Measurements from ENCODE around the gene MTFR1L.

The MTFR1L gene

GRCh38 chr1:25819491-25820246 is at the start of gene MTFR1L:
MTFR1L (plus strand) TSS chr1:25819954; CDS start chr1:25823105, 3,151 bp downstream.
- DNase-seq: peak; percentile 77

DNA sequence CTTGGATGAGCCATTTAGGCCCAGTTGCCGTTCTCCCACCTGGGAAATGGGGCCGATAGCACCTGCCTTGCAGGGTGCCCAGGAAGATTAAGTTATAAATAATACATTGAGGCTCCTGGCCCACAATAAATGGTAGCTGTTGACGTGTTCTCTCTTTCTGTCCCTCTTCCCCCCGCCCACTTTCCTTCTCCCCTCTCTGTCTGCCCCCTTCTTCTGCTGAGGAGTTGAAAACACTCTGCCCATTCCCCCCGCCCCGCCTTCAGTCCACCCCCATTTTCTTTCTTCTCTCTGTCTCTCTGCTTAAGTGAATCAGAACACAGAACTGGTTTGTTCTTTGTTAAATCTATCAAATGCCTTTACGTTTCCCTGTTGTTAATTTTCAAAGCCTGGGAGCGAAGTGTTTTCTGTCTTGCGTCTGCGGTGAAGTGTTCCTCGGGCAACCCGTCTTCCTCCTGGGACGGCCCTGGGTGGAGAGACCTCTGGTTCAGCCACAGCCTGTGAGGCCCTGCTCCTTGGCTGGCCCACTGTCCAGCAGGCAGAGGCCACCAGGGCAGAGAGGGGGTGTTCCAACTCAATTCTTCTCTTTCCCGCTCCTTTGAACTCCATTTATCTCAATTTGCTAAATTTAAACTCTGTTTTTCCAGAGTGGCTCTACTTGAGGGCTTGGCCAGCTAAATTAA is 49.1 kb upstream of the MTFR1L start:
- DNase-seq: no peak

- DNase-seq: no peak
Measured at GRCh38 chr1:25771221-25772114, 48.3 kb upstream of the MTFR1L start.

DNA sequence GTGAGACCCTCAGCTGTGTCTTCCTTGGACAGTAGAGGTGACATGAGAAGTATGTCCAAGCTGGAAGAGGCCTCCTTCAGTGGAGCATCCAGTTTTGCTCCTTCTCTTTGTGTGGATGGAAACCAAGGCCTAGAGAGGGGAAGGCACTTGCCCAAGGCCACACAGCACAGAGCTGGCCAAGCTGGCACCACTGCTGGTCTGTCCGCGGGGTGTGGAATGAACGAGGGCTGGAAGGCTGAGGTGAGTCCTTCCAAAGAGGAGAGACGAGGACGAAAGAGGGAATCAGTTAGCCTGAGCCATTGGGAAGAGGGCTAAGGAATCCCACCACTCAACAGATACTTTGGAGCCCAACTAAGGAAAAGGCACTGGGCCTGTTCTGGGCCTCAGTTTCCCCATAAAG is 47.6 kb upstream of the MTFR1L start:
- no peak for DNase-seq

DNA sequence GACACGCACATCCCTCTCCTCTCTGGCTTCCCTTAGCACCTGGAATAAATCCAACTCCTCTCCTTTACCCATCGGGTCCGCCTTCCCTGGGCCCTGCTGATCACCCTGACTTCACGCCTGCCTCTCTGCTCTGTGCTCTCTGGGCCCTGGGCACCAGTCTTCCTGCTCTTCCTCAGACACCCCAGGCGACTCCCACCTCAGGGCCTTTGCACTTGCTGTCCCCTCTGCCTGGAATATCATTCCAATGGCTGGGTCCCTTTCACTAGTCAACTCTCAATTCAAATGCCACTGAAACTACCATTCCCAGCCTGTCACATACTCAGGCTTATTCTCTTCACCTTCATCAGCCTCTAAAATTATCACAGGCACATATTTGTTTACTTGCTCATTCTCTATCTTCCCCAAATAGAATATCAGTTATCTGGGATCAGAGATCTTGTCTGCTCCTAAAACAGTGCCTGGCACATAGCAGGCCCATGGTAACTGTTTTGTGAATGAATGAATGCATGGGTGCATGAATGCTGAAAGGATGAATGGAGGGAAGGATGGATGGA is 47.0 kb upstream of the MTFR1L start:
- no peak for DNase-seq

DNA sequence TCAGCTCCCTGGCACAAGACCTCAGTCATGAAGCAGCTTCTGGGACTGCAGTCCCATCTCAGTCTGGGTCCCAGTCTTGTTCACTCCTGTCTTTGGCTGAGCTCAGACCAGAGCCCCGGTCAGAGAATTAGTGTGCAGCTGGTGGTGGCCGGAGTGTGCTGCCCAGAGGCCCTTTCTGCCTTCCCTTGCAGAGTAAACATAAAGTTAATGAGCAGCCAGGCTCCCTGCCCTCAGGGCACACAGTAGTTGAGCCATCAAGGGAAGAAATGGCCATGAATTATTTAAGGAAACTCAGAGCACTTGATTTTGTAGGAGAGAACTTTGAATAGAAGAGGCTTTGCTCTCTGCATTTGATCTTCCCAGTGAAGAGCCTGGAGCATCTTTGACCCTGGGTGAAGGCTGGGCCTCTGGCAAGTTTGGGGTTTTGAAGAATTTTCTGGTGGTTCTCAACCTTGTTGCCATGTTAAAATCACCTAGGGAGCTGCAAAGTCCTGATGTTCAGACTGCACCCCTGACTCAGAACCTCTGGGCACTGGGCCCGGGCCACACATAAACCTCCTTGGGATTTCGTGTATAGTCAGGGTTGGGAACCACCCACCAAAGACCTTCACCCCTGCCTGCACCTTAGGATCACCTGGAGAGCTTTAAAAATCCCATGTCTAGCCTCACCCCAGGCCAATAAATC is 46.2 kb upstream of the MTFR1L start:
- DNase-seq: no peak

DNA sequence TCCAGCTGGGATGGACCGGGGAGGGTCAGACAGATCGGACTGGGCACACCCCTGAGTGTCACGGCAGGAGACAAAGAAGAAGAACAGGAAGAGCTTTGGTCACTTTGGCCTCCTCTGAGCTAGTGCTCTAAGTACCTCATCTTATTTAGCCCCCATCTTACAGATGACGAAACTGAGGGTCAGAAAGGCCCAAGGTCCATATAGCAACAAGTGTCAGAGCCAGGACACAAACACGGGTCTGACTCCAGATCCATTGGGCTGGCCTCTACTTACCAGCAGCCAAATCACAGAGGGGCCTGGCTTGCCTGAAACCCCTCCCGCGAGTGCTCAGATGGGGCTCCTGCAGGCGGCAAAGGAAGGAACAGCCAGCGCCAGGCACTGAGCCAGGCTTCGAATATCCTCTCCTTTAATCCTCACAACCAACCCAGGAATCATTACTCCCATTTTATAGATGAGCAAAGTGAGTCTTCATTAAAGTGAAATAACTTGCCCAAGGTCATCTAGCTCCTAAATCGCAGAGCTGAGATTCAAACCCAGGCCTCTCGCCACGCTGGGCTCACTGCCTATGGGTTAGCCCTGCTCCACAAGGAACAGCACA is 45.4 kb upstream of the MTFR1L start:
- no peak for DNase-seq

- no peak for DNase-seq
Measured at GRCh38 chr1:25774921-25775771, 44.6 kb upstream of the MTFR1L start.

- no peak for DNase-seq
Measured at GRCh38 chr1:25779388-25779787, 40.4 kb upstream of the MTFR1L start.

GRCh38 chr1:25779894-25780293 is 39.9 kb upstream of the MTFR1L start:
- DNase-seq: no peak

- no peak for DNase-seq
Measured at GRCh38 chr1:25780318-25781129, 39.2 kb upstream of the MTFR1L start.

DNA sequence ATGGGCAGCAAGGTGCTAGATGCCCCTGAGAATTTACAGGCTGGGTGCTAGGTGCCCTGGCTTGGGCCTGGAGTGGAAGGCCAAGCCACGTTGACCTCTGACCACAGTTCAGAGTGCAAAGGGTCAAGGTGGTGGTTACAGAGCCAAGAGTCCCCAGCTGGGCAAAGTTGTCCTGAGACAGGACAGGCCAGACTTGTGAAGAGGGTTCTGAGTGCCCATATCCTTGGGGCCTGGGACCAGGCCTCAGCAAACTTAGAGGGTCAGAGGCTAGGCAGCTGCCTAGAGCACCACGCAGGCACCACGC is 38.7 kb upstream of the MTFR1L start:
- no peak for DNase-seq

GRCh38 chr1:25782608-25783201 is 37.0 kb upstream of the MTFR1L start:
- DNase-seq: no peak

DNA sequence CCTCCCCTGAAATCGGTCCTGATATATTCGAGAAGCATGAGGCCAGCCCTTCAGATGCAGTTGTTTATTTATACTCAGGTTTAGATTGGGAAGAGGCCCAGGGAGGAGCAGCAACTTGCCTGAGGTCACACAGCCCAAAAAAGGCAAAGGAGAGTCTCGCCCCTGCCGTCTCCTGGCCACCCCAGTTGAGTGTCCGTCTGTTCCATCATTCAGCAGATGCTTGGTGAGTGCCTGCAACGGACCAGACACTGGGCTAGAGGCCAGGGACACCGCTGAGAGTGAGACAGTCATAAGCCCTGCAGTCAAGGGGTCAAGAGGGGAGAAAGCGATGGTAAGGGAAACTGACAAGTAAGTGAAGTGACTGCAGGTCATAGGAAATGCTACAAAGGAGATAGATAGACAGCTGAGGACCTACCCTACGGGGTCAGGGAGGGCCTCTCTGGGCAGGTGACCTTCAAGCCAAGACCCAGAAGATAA is 35.1 kb upstream of the MTFR1L start:
- no peak for DNase-seq

- no peak for DNase-seq
Measured at GRCh38 chr1:25785333-25786067, 34.3 kb upstream of the MTFR1L start.

GRCh38 chr1:25786887-25787759 is 32.6 kb upstream of the MTFR1L start:
- no peak for DNase-seq

DNA sequence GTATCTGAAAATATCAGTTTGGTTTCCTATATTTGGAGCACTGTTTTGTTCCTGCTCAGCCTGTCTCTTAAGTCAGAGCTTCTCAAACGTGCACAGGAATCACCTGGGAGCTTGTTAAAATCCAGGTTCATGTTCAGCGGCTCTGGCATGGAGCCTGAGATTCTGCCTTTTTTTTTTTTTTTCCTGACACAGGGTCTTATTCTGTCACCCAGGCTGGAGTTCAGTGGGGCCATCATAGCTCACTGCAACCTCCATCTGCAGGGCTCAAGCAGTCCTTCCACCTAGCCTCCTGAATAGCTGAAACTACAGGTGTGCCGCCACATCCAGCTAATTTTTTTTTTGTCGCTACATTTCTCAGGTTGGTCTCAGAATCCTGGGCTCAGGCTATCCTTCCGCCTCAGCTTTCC is 32.0 kb upstream of the MTFR1L start:
- DNase-seq: no peak

DNA sequence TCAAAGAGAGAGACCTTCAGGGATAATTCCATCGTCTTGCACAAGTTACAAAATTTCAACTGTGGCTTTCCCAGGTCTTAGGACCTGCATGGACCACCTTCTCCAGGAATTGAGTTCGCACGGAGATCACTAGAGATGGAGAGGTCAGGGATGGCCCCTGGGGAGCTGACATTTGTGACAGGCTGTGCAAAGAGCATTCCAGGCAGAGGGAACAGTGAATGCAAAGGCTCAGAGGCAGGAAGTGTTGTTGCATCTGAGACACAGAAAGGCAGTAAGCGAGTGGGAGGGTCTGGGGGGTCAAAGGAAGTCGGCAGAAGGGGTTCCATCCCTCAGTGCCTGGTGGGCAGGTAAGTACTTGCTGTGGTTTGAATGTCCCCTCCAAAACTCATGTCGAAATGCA is 29.3 kb upstream of the MTFR1L start:
- no peak for DNase-seq
